ENCODE results near the gene UBE3A. TPM values are rescaled to one million over a fixed set of nuclear protein-coding genes. Genes with fewer than 3 reads are reported as not detected.

The UBE3A gene
- polyA plus RNA-seq, 1 of the 3 experiments (the other 2 are of a cell fraction) = 9.7 TPM

DNA sequence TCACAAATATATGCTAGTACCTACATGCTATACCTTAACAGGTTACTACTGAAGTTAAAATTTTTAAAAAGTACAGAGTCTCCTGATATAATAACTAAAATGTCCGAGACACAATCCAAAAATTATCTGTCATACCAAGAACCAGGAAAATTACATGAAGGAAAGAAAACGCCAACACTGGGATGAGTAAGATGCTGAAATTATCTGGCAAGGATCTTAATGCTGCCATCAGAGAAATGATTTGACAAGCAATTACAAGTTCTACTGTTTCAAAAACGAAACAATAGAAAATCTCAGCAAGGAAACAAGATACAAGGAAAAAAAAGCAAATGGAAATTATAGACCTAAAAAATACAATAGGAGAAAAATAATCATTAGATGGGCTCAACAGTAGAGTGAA lies 92.5 kb downstream of the UBE3A start:
- CTCF ChIA-PET = interaction anchor here (1.2 kb wide), 1 partner anchor 17 kb away, joined by 3 read pairs; no protein-coding TSS in a partner anchor
- no peak overlapping the region; a peak in 1 of 4 replicates for H3K27ac ChIP-seq (ENCODE audit: low read depth in 2 of 2, low read length in 1 of 2)
- peaks cover 30% of the 10 kb centered on the region for H3K79me2 ChIP-seq (ENCODE audit: insufficient read depth)
- peaks cover 34 to 44% of the 10 kb centered on the region in 2 experiments for H3K36me3 ChIP-seq (replicated peaks in 1 of 2; ENCODE audit: control insufficient read depth in 1 of 2, insufficient read depth in 2 of 2, low read length in 1 of 2)
- H3K4me3 ChIP-seq (ENCODE audit: low read depth in 2 of 2, low read length in 1 of 2) = no peak overlapping the region
- H3K4me2 ChIP-seq = no peak overlapping the region
- H3F3A ChIP-seq (replicated peaks; ENCODE audit: insufficient read depth) = no peaks in the 10 kb centered on the region
- 0 out of 2 replicates have a peak, but pooled peaks cover 9% of the 10 kb centered on the region for H3K9me3 ChIP-seq
- no peaks in the 10 kb centered on the region for H3K9me2 ChIP-seq
- no peaks in the 10 kb centered on the region for H4K20me1 ChIP-seq (ENCODE audit: insufficient read depth)
- 87% methylated on average over 3 of the region's 3 CpGs for WGBS (ENCODE audit: low lambda C conversion rate)
- no peak overlapping the region for H3K9ac ChIP-seq
- H3K27me3 ChIP-seq (ENCODE audit: insufficient read depth) = no peaks in the 10 kb centered on the region
- POLR2A ChIA-PET = no interaction called here
- DNase-seq = no peak
- TF ChIP-seq JUND (IDR thresholded peaks at IDR 0.05) = no peak
- TF ChIP-seq GABPA (IDR thresholded peaks at IDR 0.05; ENCODE audit: low read depth) = no peak
- no peak for TF ChIP-seq USF2 (IDR thresholded peaks at IDR 0.05; ENCODE audit: borderline replicate concordance, low read depth, low read length)
- peaks cover 0 to 4% of the 10 kb centered on the region in 2 experiments; a peak in 1 of 4 replicates for H3K4me1 ChIP-seq (ENCODE audit: control insufficient read depth in 1 of 2, insufficient read depth in 2 of 2, low read depth in 1 of 2, low read length in 1 of 2)
- H2AFZ ChIP-seq (ENCODE audit: low read depth) = no peak overlapping the region

DNA sequence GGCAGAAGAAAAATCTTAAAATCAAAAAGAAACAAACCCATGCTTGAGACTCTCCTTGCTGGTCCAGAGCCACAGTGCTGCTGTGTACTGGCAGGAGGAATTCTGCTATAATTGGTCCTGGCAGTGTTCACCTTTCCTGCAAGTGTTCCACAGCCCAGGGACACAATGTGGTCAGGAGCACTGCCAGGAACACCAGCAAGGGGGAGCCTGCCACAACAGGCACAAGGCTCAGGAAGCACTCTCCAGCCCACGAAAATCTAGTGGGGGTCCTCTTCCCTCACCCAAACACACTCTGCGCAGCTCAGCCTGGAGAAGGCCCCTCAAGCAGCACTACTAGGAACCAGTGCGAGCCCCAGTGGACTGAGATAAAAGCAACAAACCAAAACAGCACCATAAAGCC lies 92.9 kb downstream of the UBE3A start:
- H4K20me1 ChIP-seq (ENCODE audit: insufficient read depth) = no peaks in the 10 kb centered on the region
- DNase-seq = peak; percentile 19
- H3K27ac ChIP-seq (ENCODE audit: low read depth in 2 of 2, low read length in 1 of 2) = peak overlapping the region in 1 of 2 experiments; percentile 28; a peak in 1 of 4 replicates
- no peaks in the 10 kb centered on the region for H3F3A ChIP-seq (replicated peaks; ENCODE audit: insufficient read depth)
- H3K36me3 ChIP-seq (replicated peaks in 1 of 2; ENCODE audit: control insufficient read depth in 1 of 2, insufficient read depth in 2 of 2, low read length in 1 of 2) = peaks cover 34 to 44% of the 10 kb centered on the region in 2 experiments
- 80% methylated on average over 2 of the region's 3 CpGs for WGBS (ENCODE audit: low lambda C conversion rate)
- POLR2A ChIA-PET = no interaction called here
- H3K27me3 ChIP-seq (ENCODE audit: insufficient read depth) = no peaks in the 10 kb centered on the region
- 0 out of 2 replicates have a peak, but pooled peaks cover 9% of the 10 kb centered on the region for H3K9me3 ChIP-seq
- CTCF ChIA-PET = interaction anchor here (0.7 to 1.2 kb wide), 2 partner anchors 17 to 74 kb away, joined by 3 read pairs; no protein-coding TSS in a partner anchor
- H2AFZ ChIP-seq (ENCODE audit: low read depth) = no peak overlapping the region
- H3K79me2 ChIP-seq (ENCODE audit: insufficient read depth) = peaks cover 30% of the 10 kb centered on the region
- H3K9ac ChIP-seq = no peak overlapping the region
- H3K4me1 ChIP-seq (ENCODE audit: control insufficient read depth in 1 of 2, insufficient read depth in 2 of 2, low read depth in 1 of 2, low read length in 1 of 2) = peaks cover 0 to 4% of the 10 kb centered on the region in 2 experiments; a peak in 1 of 4 replicates
- TF ChIP-seq, protein P1, sequence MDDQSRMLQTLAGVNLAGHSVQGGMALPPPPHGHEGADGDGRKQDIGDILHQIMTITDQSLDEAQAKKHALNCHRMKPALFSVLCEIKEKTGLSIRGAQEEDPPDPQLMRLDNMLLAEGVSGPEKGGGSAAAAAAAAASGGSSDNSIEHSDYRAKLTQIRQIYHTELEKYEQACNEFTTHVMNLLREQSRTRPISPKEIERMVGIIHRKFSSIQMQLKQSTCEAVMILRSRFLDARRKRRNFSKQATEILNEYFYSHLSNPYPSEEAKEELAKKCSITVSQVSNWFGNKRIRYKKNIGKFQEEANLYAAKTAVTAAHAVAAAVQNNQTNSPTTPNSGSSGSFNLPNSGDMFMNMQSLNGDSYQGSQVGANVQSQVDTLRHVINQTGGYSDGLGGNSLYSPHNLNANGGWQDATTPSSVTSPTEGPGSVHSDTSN (IDR thresholded peaks at IDR 0.05) = peak; percentile 20; the same call in 1 of the 2 replicates
- no peak for TF ChIP-seq FOXJ3 (CRISPR knock-in tag; IDR thresholded peaks at IDR 0.05)
- no peak for TF ChIP-seq EZH2phosphoT487 (IDR thresholded peaks at IDR 0.05; ENCODE audit: borderline replicate concordance, low read depth)
- no peak for TF ChIP-seq ELF1 (IDR thresholded peaks at IDR 0.05)
- peak; percentile 31 for TF ChIP-seq RAD21 (IDR thresholded peaks at IDR 0.05; ENCODE audit: low read length)
- no peak for TF ChIP-seq MEF2A (IDR thresholded peaks at IDR 0.05; ENCODE audit: borderline replicate concordance, low read depth)
- peak; percentile 22; the same call in 1 of the 2 replicates for TF ChIP-seq SMC3 (IDR thresholded peaks at IDR 0.05; ENCODE audit: low read depth, low read length)
- TF ChIP-seq EP300 (IDR thresholded peaks at IDR 0.05; ENCODE audit: borderline replicate concordance in 1 of 2, low read depth in 1 of 2, low read length in 1 of 2) = no peak
- no peak for TF ChIP-seq JUND (IDR thresholded peaks at IDR 0.05)
- TF ChIP-seq FOXM1 (IDR thresholded peaks at IDR 0.05; ENCODE audit: low read depth) = no peak
- no peak overlapping the region for H3K4me3 ChIP-seq (ENCODE audit: low read depth in 2 of 2, low read length in 1 of 2)
- H3K9me2 ChIP-seq = no peaks in the 10 kb centered on the region
- H3K4me2 ChIP-seq = no peak overlapping the region

All from SK-N-SH (cell line).